ENCODE results near the gene ABLIM2.

ABLIM2 gene

GRCh38 chr4:8044244-8044643 lies 114.4 kb downstream of the ABLIM2 start:
- DNase-seq (ENCODE audit: low spot score) = no peak

- DNase-seq (ENCODE audit: low spot score) = no peak
Observed at GRCh38 chr4:8043596-8043995, 115.0 kb downstream of the ABLIM2 start.

GRCh38 chr4:8041868-8042267 lies 116.7 kb downstream of the ABLIM2 start:
- DNase-seq (ENCODE audit: low spot score) = no peak

- no peak for DNase-seq (ENCODE audit: low spot score)
Observed at GRCh38 chr4:8041172-8041571, 117.4 kb downstream of the ABLIM2 start.

GRCh38 chr4:8040607-8041006 lies 118.0 kb downstream of the ABLIM2 start:
- no peak for DNase-seq (ENCODE audit: low spot score)

- no peak for DNase-seq (ENCODE audit: low spot score)
Observed at GRCh38 chr4:8039853-8040252, 118.8 kb downstream of the ABLIM2 start.

- peak; percentile 63 for DNase-seq (ENCODE audit: low spot score)
Observed at GRCh38 chr4:8039290-8039689, 119.3 kb downstream of the ABLIM2 start.

- no peak for DNase-seq (ENCODE audit: low spot score)
Observed at GRCh38 chr4:8038719-8039251, 119.8 kb downstream of the ABLIM2 start.

GRCh38 chr4:8038083-8038482 lies 120.5 kb downstream of the ABLIM2 start:
- no peak for DNase-seq (ENCODE audit: low spot score)

GRCh38 chr4:8037150-8037769 lies 121.4 kb downstream of the ABLIM2 start:
- DNase-seq (ENCODE audit: low spot score) = no peak

- no peak for DNase-seq (ENCODE audit: low spot score)
Observed at GRCh38 chr4:8035371-8035780, 123.2 kb downstream of the ABLIM2 start.

- no peak for DNase-seq (ENCODE audit: low spot score)
Observed at GRCh38 chr4:8033829-8034528, 124.6 kb downstream of the ABLIM2 start.

GRCh38 chr4:8033067-8033755 lies 125.4 kb downstream of the ABLIM2 start:
- no peak for DNase-seq (ENCODE audit: low spot score)

GRCh38 chr4:8032381-8032780 lies 126.2 kb downstream of the ABLIM2 start:
- DNase-seq (ENCODE audit: low spot score) = no peak

- DNase-seq (ENCODE audit: low spot score) = no peak
Observed at GRCh38 chr4:8030121-8030781, 128.4 kb downstream of the ABLIM2 start.

- no peak for DNase-seq (ENCODE audit: low spot score)
Observed at GRCh38 chr4:8029689-8030088, 128.9 kb downstream of the ABLIM2 start.

- DNase-seq (ENCODE audit: low spot score) = no peak
Observed at GRCh38 chr4:8028884-8029568, 129.6 kb downstream of the ABLIM2 start.

- no peak for DNase-seq (ENCODE audit: low spot score)
Observed at GRCh38 chr4:8028368-8028767, 130.2 kb downstream of the ABLIM2 start.

GRCh38 chr4:8026453-8026852 lies 132.2 kb downstream of the ABLIM2 start:
- no peak for DNase-seq (ENCODE audit: low spot score)

GRCh38 chr4:8025668-8026067 lies 132.9 kb downstream of the ABLIM2 start:
- DNase-seq (ENCODE audit: low spot score) = no peak

GRCh38 chr4:8024073-8024786 lies 134.4 kb downstream of the ABLIM2 start:
- no peak for DNase-seq (ENCODE audit: low spot score)

Data from ecto neural progenitor cell (in vitro differentiated cells).